Ureter (tissue), 1 donor: ENCODE measurements around the gene DLX2. TPM values are rescaled to one million over a fixed set of nuclear protein-coding genes. Genes with fewer than 3 reads are reported as not detected.

Experiments
- DNase-seq: peaks from one replicate; pipeline ENCODE4 v3.0.0-alpha.2; 2020; ENCODE audit warnings: low spot score
- total RNA-seq: library from RNA; stranded (reverse); gene quantifications from one replicate; pipeline ENCODE4 v1.2.4, GENCODE V29; 2023
- donor health status: DM: yes; HTN: yes; CAD: no.

Gene DLX2
- total RNA-seq, 1 donor from 2014 or later: not detected

GRCh38 chr2:172107690-172108586 lies 5.2 kb upstream of the DLX2 start:
- DNase-seq: no peak

GRCh38 chr2:172106108-172106961 lies 3.6 kb upstream of the DLX2 start:
- no peak for DNase-seq

DNA sequence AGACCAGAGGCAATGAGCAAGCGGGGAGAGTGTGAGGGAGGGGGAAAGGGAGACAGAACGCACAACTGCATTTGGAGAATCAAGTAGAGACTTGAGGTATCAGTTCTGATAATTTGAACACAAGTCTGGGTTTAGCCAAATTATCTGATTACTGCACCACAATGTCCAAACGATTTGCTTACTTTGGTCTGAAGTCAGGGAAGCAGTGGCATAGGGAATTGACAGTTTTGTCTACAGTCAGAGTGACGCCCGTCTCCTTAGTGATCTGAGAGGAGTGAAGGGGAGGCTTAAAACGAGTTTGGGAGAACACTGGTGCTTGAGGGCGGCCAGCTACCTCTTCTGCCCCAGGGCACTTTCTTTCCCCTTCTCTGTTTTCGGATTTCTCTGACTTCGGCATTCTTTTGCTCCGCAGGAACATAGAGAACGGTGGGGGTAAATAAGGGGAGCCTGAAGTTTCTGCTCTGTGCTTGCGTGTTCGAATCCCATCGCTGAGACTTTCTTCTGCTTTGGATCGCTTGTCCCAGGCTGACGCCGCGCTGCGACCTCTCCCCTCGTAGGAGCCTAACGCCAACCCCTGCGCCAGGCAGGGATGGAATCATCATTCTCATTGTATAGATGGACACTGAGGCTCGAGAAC lies 2.9 kb upstream of the DLX2 start:
- no peak for DNase-seq

DNA sequence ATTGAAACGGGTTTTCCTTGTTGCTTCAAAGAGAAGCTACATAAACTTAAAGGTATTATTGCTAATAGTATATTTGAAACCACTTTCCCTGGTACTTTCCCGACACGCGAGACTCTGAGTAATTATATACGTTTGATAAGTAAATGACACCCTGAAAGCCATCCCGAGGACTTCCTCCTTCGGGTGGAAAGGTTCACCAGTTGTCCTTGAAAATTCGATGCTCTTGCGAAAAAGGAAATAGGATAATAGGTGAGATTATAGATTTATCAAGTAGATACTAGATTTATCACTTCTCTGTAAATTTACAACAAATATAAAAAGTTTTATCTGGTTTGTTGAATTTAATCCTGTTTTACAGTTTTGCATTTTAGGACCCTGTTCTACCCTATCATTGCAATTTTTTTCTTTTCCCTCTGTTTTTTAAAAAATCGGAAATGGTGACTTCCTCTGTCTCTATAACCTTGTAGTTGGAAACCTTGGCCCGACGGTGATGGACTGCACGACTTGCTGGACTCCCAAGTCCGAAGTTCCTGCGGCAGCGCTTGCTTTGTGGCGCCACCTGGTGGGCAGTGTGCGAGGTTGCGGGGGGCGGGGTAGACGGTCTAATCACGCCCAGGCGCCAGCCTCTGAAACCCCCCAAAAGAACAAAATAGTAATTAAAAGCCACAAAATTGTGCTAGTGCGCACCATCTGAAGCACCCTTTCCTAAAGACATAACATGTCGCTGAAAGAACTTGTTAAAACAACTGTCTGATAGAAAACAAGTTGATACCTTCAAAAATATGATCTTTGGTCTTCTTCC lies 972 bp upstream of the DLX2 start:
- no peak for DNase-seq

DNA sequence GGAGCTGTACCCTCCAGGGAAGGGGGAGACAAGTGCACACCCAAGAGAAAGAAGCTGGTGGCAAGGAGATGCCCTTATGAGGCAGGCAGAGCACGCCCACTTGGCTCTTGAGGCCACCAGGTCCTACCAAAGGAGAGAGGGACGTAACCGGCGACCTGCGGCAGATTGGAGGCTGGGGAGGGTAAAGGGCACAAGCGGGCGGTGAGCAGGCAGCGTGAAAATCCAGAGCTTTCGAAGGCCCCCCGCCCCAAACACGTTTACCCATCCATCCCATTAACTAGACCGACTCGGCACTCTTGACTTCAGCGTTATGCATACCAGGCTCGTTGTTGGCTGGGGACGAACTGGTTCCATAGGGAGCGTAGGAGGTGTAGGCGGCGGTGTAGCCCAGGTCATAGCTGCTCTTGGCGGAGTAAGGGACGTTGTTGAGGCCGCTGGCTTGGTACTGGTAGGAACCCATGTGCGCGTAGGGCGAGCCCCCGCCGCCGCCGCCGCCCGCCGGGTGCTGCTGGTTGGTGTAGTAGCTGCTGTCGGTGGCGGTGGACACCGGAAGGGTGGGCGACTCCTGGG lies 794 bp downstream of the DLX2 start:
- DNase-seq: no peak

GRCh38 chr2:172100935-172101820 lies 1.5 kb downstream of the DLX2 start:
- no peak for DNase-seq

DNA sequence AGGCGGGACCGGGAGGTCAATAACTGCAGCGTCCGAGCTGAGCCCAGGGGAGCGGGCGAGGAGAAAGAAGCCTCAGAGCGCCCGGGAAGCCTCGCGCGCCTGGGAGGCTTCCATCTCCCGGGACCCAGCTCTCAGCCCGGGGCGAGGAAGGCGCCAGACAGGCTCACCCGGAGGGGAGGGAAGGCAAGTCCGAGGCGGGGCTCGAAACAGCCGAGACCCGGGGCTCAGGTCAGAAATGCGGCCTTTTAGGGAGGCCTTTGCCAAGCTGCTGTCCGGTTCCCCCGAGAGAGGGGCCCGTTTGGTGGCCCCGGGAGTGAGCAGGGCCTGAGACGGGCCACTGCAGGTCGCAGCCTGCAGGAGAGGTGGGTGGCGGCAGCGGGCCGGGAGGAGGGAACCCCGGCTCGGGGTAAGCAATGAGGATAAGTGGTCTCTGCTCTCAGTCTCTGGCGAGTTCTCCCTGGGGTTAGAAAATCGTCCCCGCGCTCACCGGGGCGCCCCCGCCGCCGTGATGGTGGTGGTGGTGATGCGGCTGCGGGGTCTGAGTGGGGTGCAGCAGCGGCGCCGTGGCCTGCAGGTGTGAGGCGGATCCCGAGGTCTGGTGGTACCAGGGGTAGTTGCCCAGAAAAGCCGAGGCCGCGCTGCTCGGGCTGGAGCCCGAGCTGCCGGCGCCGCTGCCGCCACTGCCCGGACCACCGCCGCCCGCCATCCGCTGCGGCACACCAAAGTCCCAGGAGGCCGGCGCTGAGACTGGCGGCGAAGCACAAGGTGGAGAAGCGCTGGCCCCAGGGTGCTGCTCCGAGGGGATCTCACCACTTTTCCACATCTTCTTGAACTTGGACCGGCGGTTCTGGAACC lies 2.4 kb downstream of the DLX2 start:
- DNase-seq: no peak

DNA sequence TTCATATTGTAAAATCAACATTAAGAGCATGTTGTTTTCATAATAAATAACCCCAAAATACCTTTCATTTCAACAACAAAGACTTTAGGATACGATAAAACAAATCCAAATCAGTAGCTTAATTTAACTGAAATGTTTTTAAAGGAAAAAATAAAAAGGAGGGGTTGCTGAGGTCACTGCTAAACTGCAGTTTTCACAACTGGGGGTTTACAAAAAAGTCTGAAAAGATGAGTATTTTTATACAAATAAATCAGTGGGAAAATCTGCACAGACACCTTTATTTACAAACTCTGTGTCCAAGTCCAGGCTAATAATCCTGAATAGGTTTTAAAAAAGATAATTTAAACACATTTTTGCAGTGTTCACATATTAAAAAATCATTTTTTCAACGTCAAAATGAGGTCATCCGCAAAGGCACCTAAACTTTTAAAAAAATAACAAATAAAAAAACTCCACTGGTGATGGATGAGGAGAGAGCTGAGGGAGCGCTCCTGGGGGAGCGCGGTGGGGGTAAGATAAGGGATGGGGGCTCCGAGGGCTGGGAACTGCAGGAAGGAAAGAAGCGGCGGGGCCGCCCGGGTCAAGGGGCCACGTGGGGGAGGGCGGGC lies 3.1 kb downstream of the DLX2 start:
- DNase-seq: no peak

DNA sequence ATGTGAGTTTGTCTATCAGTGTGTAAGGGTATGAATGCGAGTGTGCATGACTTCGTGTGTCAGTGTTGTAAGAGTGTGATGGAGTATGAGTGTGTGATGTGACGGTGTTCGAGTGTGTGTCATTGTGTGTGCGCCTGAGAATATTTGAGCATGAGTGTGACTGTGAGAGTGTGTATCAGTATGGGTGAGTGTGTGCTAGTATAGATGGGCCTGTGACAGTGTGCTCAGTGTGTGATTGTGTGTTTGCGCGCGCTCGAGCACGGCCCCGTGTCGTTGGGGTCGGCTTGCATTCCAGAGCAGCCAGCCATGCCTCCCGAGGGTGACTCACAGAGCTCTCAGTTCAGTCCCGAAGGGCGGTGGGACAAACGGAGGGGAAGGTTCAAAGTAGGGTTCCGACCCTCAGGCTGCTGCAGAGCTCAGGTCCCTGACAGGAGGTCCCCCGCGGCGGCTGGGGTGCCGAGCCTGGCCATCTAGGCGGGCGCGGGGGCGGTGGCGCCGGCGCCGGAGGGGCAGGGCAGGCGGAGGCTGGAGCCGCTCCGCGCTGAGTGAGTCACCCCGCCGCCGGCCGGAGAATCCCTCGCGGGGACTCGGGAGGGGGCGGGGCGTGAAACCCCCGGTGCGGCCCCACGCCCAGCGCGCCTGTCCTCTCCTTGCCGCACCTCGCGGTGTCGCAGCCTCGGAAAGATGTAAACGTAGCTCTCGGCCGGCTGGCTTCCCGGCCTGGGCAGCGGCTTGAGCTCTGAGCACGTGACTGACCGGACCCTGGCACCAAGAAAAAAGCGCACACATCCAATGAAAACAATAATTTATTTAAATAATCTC lies 3.8 kb downstream of the DLX2 start:
- DNase-seq: no peak

- no peak for DNase-seq
Measured at GRCh38 chr2:172098287-172098649, 4.4 kb downstream of the DLX2 start.

DNA sequence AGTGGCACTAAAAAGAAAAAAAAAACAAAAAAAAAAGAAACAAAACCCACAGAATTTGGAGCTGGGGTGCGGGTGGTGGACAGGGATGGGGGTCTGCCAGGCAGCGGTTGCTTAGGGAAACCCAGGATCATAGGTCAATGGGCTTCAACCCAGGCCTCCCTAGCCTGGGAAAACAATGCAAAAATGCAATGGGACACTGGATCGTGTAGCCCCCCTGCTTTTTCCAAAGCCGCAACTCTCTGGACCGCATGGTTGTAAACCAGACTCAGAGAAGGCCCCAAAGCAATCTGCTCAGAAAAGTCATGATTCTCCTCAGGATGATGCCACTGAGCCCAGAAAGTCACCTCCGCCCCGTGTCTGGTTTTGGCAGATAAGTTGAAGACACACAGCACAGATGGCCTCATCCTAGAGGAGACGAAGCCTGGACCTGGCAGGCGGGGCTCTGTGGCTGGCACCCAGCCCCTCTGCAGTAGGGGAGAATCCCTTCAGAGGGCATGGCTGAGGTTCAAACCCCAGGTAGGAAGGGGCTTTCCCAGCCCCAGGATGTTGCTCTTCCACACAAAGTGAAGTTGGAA lies 5.1 kb downstream of the DLX2 start:
- no peak for DNase-seq

DNA sequence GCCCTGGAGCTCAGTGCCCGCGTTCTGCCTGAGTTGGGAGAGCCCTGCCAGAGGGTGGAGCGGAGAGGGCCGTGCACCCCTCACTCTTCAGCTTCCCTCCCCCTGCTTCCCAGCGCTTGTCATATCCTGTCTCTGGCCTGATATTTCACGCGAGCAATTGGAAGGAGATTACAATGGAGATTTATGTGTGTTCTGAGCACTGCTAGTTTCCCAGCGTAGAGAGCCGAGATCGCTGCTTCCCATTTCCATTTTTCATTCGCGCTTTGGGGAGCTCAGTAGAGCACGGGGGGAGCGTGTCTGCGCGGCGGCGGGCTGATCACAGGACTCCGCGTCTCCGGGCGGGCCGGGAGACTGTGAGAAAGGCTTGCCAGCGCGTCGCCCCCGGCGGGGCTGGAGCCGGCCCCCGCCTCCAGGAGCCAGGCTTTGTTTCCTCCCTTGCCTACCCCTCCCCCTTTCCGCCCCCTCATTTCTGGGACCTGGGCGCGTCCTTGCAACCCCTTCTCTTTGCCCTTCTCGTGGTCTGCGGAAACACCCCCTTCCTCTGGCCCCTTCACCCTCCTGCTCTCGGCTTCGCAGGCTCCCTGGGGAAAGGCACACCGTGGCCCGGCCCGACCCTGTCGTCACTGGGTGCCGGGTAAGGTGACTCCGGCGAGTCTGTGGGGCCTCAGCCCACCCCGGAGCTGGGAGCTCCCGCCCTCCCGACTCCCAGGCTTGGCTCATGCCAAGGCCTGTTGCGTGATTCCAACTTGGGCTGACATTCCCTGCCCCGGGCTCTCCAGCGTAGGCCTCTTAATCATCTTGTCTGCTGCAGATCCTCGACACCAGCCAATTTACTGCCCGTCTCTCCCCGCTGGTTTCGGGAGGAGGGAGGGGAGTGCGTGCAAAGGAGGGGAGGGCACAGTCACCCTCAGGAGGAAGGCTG lies 5.8 kb downstream of the DLX2 start:
- no peak for DNase-seq

DNA sequence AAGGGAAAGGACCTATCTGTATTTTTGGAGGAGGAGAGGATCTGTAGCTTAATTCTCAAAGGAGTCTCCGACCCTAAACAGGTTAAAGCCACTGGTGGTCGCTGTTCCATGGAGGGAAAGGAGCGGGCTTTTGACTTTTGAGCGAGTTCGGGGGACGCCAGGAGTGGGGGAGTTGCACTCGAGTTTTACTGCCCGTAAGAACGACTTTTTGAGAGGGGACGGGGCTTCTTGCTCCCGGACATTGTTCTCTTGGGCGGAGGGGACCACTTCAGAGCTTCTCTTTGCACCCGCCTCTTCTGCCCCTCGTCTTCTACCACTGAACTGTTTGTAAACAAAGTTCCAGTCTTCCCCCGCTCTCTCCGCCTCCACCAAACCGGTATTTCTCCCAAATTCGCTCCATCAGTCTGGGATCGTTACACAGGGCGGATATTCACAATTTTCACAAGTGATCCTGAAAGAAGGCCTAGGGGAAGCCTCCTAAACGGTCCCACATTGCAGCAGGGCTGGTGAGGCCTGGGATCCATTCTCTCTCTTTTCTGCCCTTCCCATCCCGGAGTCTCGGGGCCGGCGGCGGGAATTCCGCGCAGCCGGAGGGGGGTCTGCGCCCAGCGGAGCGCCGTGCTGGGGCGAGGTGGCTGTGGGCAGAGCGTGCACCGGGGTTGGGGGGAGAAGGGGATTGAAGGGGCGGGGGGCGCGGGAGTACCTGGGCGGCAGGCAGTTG lies 6.6 kb downstream of the DLX2 start:
- DNase-seq: no peak

DNA sequence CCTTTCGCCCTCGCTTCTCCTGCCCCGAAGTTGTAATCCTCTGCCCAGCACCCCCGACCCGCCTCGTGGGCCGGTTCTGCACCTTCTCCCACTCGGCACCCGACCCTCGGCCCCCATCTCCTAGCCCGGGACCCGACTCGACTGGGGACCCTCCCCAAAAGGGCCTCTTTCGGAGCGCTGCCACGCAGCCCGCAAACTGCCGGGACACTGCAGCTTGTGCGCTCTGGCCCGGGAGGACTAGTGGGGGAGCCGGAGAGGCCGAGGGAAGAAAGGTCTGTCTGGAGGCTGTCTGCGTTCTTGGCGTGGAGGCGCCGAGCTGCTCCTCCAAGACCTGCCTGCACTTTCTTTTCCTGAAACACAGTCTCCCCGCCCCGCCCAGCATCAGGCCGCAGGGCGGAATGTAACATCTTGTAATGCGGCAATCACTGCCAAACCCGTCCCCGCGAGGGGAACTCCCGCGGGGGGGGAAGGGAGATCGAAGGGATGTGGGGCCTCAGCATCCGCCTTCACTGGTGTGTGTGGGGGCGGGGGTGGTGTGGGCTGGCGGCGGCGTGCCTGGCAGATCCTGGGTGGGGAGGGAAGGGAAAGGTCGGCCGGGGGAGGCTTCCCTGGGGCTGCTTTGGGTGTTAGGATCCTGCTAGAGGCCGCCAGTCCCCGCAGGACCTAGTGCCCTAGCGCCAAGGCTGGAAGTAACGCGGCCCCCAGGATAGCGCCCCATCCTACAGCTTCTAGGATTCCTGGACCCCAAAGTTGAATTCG lies 7.4 kb downstream of the DLX2 start:
- peak; percentile 75 for DNase-seq
